SK-N-SH (cell line): ENCODE data around the gene SURF4. TPM values are rescaled to one million over a fixed set of nuclear protein-coding genes. Genes with fewer than 3 reads are reported as not detected.

Experiments
- CTCF ChIA-PET: fragments of 300-600, 350-600 bp; formaldehyde crosslinking; extraction: SDS; loops from one replicate; lab custom pipeline; 2021; lab: Yijun Ruan, JAX
- POLR2A ChIA-PET: fragments of 350-600 bp; sonication (Branson Sonifier 250); formaldehyde crosslinking; extraction: SDS; loops from one replicate; lab custom pipeline; 2020; ENCODE audit warnings: antibody characterized with exemption, inconsistent platforms; lab: Yijun Ruan, JAX
- DNase-seq: peaks from one replicate; pipeline ENCODE4 v3.0.0; 2012
- H2AFZ ChIP-seq: fragments of 200-600 bp; sonication (generic); 2 replicates; pipeline ENCODE4 v1.8.1; 2016; ENCODE audit warnings: antibody characterized with exemption, mild to moderate bottlenecking, low read depth
- H3F3A ChIP-seq: fragments of 200-600 bp; sonication (generic); replicated peaks from 2 replicates; pipeline ENCODE3; 2016; ENCODE audit warnings: antibody characterized with exemption, mild to moderate bottlenecking; ENCODE audit not compliant: insufficient read depth
- H3K27ac ChIP-seq, 2 experiments: fragments of 200-500 bp in 1 of 2; fragments of 200-600 bp in 1 of 2; sonication (Bioruptor generic) in 1 of 2; sonication (generic), shearing (Covaris generic) in 1 of 2; 2 replicates each; pipeline versions ENCODE4 v1.5.1 to v1.6.1; 2014 to 2016; ENCODE audit warnings: low read depth in 2 of 2, inconsistent platforms in 1 of 2, low read length in 1 of 2, mild to moderate bottlenecking in 1 of 2, mixed read lengths in 1 of 2
- H3K27me3 ChIP-seq: fragments of 200-600 bp; sonication (generic), shearing (Covaris generic); 2 replicates; pipeline ENCODE4 v1.6.1; 2016; ENCODE audit warnings: mixed run types; ENCODE audit not compliant: insufficient read depth
- H3K36me3 ChIP-seq, 2 experiments: fragments of 200-500 bp in 1 of 2; fragments of 200-600 bp in 1 of 2; sonication (Bioruptor generic) in 1 of 2; sonication (generic) in 1 of 2; replicated peaks in 1 of 2; 2 replicates each; pipeline versions ENCODE3 to v1.5.1; 2014 to 2016; ENCODE audit warnings: low read length in 1 of 2, mild to moderate bottlenecking in 1 of 2; ENCODE audit not compliant: insufficient read depth in 2 of 2, control insufficient read depth in 1 of 2
- H3K4me1 ChIP-seq, 2 experiments: fragments of 200-500 bp in 1 of 2; fragments of 200-600 bp in 1 of 2; sonication (Bioruptor generic) in 1 of 2; sonication (generic), shearing (Covaris generic) in 1 of 2; 2 replicates each; pipeline versions ENCODE4 v1.5.1 to v1.6.1; 2014 to 2016; ENCODE audit warnings: low read depth in 1 of 2, low read length in 1 of 2, mixed run types in 1 of 2; ENCODE audit not compliant: insufficient read depth in 2 of 2, control insufficient read depth in 1 of 2
- H3K4me2 ChIP-seq: fragments of 200-600 bp; sonication (generic), shearing (Covaris generic); 2 replicates; pipeline ENCODE4 v1.6.1; 2017; ENCODE audit warnings: mixed run types
- H3K4me3 ChIP-seq, 2 experiments: fragments of 200-500 bp in 1 of 2; fragments of 200-600 bp in 1 of 2; sonication (Bioruptor generic) in 1 of 2; sonication (generic), shearing (Covaris generic) in 1 of 2; 2 replicates each; pipeline versions ENCODE4 v1.5.1 to v1.8.1; 2014 to 2016; ENCODE audit warnings: low read depth in 2 of 2, inconsistent platforms in 1 of 2, low read length in 1 of 2, mild to moderate bottlenecking in 1 of 2, mixed read lengths in 1 of 2, moderate library complexity in 1 of 2
- H3K79me2 ChIP-seq: fragments of 200-600 bp; sonication (generic); 2 replicates; pipeline ENCODE4 v1.8.1; 2017; ENCODE audit warnings: mild to moderate bottlenecking; ENCODE audit not compliant: insufficient read depth
- H3K9ac ChIP-seq: fragments of 200-600 bp; sonication (generic); 2 replicates; pipeline ENCODE4 v1.6.1; 2017; ENCODE audit warnings: mixed run types
- H3K9me2 ChIP-seq: fragments of 200-600 bp; sonication (generic); 2 replicates; pipeline ENCODE4 v1.6.1; 2017; ENCODE audit warnings: mixed run types
- H3K9me3 ChIP-seq: fragments of 200-600 bp; sonication (generic); 2 replicates; pipeline ENCODE4 v1.6.1; 2017; ENCODE audit warnings: mixed run types, mild to moderate bottlenecking, moderate library complexity
- H4K20me1 ChIP-seq: fragments of 200-600 bp; sonication (generic); 2 replicates; pipeline ENCODE4 v1.6.1; 2017; ENCODE audit warnings: mild to moderate bottlenecking, mixed run types; ENCODE audit not compliant: insufficient read depth
- CHD2 ChIP-seq: fragments of 150-350 bp; IDR thresholded peaks from 2 replicates; pipeline ENCODE4 v1.6.1; 2018; ENCODE audit warnings: low read length; ENCODE audit not compliant: partially characterized antibody
- CTCF ChIP-seq: fragments of 200-600 bp; sonication (generic); IDR thresholded peaks from 2 replicates; pipeline ENCODE4 v1.6.1; 2017; ENCODE audit warnings: antibody characterized with exemption, mild to moderate bottlenecking, moderate library complexity
- GATA2 ChIP-seq: sonication (generic); formaldehyde crosslinking; IDR thresholded peaks from 2 replicates; pipeline ENCODE4 v1.5.0; 2020; ENCODE audit warnings: mild to moderate bottlenecking, missing genetic modification reagents
- JUND ChIP-seq: IDR thresholded peaks from 2 replicates; pipeline ENCODE4 v1.4.0; 2012
- MAX ChIP-seq: IDR thresholded peaks from 2 replicates; pipeline ENCODE4 v1.4.0; 2012; ENCODE audit warnings: low read depth
- MXI1 ChIP-seq: IDR thresholded peaks from 2 replicates; pipeline ENCODE4 v1.6.1; 2012; ENCODE audit warnings: mild to moderate bottlenecking, low read depth, low read length, improper control_type of control experiment
- NFIC ChIP-seq: IDR thresholded peaks from 2 replicates; pipeline ENCODE4 v1.4.0; 2012; ENCODE audit warnings: borderline replicate concordance
- POLR2AphosphoS5 ChIP-seq: IDR thresholded peaks from 2 replicates; pipeline ENCODE4 v1.6.1; 2012; ENCODE audit warnings: low read depth, low read length
- TAF1 ChIP-seq: IDR thresholded peaks from 2 replicates; pipeline ENCODE4 v1.6.1; 2012; ENCODE audit warnings: low read depth, mild to moderate bottlenecking, low read length, moderate library complexity, borderline replicate concordance
- TCF12 ChIP-seq: IDR thresholded peaks from 2 replicates; pipeline ENCODE4 v1.4.0; 2012
- YY1 ChIP-seq: IDR thresholded peaks from 2 replicates; pipeline ENCODE4 v1.4.0; 2012; ENCODE audit warnings: low read depth, mild to moderate bottlenecking
- WGBS: methylation state at CpG from one replicate; pipeline ENCODE4 v1.1.6; 2017; ENCODE audit warnings: low lambda C conversion rate; 5-methylcytosine and 5-hydroxymethylcytosine counted together
- polyA plus RNA-seq, 3 experiments: library from polyadenylated mRNA; depleted of rRNA; stranded (reverse); fragments of >200 nt; gene quantifications; 2 replicates each; pipeline ENCODE4 v1.2.3, GENCODE V29; 2012

The SURF4 gene
- polyA plus RNA-seq, 1 of the 3 experiments (the other 2 are of a cell fraction), result 165 TPM

GRCh38 chr9:133371261-133371711 is 4.6 kb downstream of the SURF4 start:
- POLR2A ChIA-PET, result interaction anchor here (1.0 to 1.1 kb wide), 2 partner anchors 9 to 18 kb away, joined by 3 read pairs; no protein-coding TSS in a partner anchor
- no peaks in the 10 kb centered on the region for H3K9me2 ChIP-seq
- H3K4me2 ChIP-seq, result 0 out of 2 replicates have a peak overlapping the region, but pooled peaks have one; percentile 15
- H2AFZ ChIP-seq, result no peak overlapping the region
- H3K9ac ChIP-seq, result no peak overlapping the region
- H3K36me3 ChIP-seq, result peaks cover 31 to 54% of the 10 kb centered on the region in 2 experiments
- H4K20me1 ChIP-seq, result peaks cover 89% of the 10 kb centered on the region
- no peak overlapping the region for H3K27ac ChIP-seq
- 91% methylated on average over 11 of the region's 12 CpGs for WGBS
- CTCF ChIA-PET, result interaction anchor here (1.4 to 2.5 kb wide), 3 partner anchors 14 to 115 kb away, joined by 5 to 7 read pairs (median 6); partner anchors contain the start of genes SURF1 and SURF2
- TF ChIP-seq JUND (no peak), YY1 (no peak), CTCF (no peak)
- peaks cover 5 to 44% of the 10 kb centered on the region in 2 experiments; a peak in 3 of 4 replicates for H3K4me1 ChIP-seq
- no peaks in the 10 kb centered on the region for H3F3A ChIP-seq
- H3K27me3 ChIP-seq, result no peaks in the 10 kb centered on the region
- no peak overlapping the region for H3K4me3 ChIP-seq
- DNase-seq, result no peak
- peaks cover 96% of the 10 kb centered on the region for H3K79me2 ChIP-seq
- no peaks in the 10 kb centered on the region for H3K9me3 ChIP-seq

- Histone ChIP-seq H3K27me3 (no peaks in the 10 kb centered on the region), H3K4me1 (peaks cover 5 to 44% of the 10 kb centered on the region in 2 experiments; a peak in 3 of 4 replicates), H3K4me2 (no peak overlapping the region), H3K79me2 (peaks cover 100% of the 10 kb centered on the region), H3K9ac (no peak overlapping the region)
- ChIA-PET CTCF (interaction anchor here (1.4 to 2.5 kb wide), 3 partner anchors 14 to 116 kb away, joined by 5 to 7 read pairs (median 6); partner anchors contain the start of genes SURF1 and SURF2), POLR2A (interaction anchor here (1.1 kb wide), 1 partner anchor 17 kb away, joined by 3 read pairs; no protein-coding TSS in a partner anchor)
- no peak for TF ChIP-seq GATA2
- TF ChIP-seq POLR2AphosphoS5, result no peak
- TF ChIP-seq MXI1, result no peak
- TF ChIP-seq MAX, result no peak
- no peak for TF ChIP-seq CHD2
- TF ChIP-seq TAF1, result no peak
- no peak for TF ChIP-seq NFIC
- TF ChIP-seq TCF12, result no peak
- TF ChIP-seq, all 33 proteins: peak for 0
- 89% methylated on average over 6 of the region's 9 CpGs for whole genome bisulfite sequencing
- no peaks in the 10 kb centered on the region for H3K9me3 ChIP-seq
- H3K9me2 ChIP-seq, result no peaks in the 10 kb centered on the region
- DNase-seq, result no peak
- H4K20me1 ChIP-seq, result peaks cover 95% of the 10 kb centered on the region
- H2AFZ ChIP-seq, result no peak overlapping the region
- no peak overlapping the region for H3K4me3 ChIP-seq
- no peaks in the 10 kb centered on the region for H3F3A ChIP-seq
- H3K36me3 ChIP-seq, result peaks cover 37 to 60% of the 10 kb centered on the region in 2 experiments
- no peak overlapping the region for H3K27ac ChIP-seq
Measured at GRCh38 chr9:133370685-133371084, 5.2 kb downstream of the SURF4 start.
